GM12872 (cell line): Measurements from ENCODE around the gene FAM180A.

Experiments
- TF ChIP-seq, protein P1 (sequence below): IDR thresholded peaks from 3 replicates; pipeline ENCODE4 v1.5.1; 2011; ENCODE audit warnings: low read depth, mild to moderate bottlenecking, low read length, moderate library complexity; ENCODE audit not compliant: insufficient read depth

Gene FAM180A

DNA sequence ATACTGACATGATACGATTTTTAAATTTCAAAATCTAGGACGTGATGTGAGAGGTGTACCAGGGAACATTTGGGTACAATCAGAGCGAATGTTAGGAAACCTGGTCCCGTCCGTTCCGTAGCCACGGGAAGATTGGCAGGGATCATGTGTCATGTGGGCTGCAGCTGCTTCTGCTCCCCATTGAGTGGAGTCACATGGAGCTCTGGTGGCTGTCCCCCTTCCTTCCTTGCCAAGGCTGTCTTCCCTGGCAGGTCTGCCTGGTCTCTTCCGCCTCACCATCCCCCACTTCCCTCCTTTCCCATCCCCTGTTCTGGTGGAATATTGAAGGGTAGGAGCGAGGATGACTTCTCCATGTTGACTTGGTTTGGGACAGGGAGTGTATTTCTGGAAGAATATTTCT is 33.8 kb upstream of the FAM180A start:
- TF ChIP-seq, protein P1, sequence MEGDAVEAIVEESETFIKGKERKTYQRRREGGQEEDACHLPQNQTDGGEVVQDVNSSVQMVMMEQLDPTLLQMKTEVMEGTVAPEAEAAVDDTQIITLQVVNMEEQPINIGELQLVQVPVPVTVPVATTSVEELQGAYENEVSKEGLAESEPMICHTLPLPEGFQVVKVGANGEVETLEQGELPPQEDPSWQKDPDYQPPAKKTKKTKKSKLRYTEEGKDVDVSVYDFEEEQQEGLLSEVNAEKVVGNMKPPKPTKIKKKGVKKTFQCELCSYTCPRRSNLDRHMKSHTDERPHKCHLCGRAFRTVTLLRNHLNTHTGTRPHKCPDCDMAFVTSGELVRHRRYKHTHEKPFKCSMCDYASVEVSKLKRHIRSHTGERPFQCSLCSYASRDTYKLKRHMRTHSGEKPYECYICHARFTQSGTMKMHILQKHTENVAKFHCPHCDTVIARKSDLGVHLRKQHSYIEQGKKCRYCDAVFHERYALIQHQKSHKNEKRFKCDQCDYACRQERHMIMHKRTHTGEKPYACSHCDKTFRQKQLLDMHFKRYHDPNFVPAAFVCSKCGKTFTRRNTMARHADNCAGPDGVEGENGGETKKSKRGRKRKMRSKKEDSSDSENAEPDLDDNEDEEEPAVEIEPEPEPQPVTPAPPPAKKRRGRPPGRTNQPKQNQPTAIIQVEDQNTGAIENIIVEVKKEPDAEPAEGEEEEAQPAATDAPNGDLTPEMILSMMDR: no peak

DNA sequence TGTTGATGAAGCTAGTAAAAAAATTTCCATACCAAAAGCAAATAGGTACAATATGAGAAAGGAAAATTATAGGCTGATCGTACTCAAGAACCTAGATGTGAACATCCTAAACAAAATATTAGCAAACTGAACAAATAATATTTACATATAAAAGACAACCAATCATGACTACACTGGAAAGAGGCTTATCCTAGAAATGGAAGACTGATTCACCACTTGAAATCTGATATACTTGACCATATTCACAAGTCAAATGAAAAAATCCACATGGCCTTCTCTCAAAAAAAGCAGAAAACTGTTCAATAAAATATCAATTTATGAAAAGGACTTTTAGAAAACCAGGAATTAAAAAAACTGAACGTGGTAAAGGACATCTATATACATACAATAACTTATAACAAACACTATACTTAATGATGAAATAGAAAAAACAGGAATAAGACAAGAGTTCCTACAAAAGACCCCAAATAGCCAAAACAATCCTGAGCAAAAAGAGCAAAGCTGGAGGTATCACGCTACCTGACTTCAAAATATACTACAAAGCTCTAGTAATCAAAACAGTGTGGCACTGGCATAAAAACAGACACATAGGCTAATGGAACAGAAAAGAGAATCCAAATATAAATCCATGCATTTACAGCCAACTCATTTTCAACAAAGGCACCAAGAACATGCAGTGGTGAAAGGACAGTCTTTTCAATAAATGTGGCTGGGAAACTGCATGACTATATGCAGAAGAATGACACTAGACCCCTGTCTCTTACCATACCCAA is 29.2 kb upstream of the FAM180A start:
- TF ChIP-seq, protein P1: no peak

DNA sequence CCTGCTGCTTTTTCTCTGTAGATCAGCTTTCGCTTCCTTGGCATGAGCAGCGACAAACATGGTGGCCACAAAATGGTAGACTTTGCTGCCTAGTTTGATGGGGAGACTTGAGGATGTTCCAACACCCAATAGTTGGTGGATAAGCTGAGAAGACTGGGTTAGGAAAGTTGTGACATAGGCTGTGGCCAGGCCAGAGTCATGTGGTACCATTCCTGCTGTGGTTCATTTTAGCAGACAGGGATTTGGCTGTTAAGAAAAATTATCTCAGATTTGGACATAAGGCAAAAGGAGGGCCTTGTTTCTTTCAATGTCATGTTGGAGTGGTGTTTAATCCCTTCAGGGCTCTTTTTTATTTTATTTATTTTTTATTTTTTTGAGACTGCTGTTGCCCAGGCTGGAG is 26.6 kb upstream of the FAM180A start:
- TF ChIP-seq, protein P1: no peak

DNA sequence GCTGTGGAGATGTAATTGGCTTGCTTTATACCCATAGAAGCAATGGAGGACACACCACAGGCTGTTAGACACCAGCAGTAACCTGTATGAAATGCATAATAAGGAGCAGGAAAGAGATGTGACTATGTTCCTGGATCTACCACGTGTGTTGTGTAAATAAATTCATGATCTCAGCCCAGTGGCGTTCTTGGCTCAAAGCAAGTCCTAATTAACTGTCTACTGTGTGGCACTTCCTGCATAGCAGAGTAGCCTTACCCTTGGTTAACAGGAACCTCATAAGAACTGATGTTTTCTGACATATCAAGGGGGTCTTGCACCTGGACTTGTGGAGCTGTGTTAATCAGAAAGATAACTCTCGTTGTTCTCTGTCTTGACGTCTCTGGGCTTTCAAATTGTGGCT is 25.7 kb upstream of the FAM180A start:
- TF ChIP-seq, protein P1: no peak

DNA sequence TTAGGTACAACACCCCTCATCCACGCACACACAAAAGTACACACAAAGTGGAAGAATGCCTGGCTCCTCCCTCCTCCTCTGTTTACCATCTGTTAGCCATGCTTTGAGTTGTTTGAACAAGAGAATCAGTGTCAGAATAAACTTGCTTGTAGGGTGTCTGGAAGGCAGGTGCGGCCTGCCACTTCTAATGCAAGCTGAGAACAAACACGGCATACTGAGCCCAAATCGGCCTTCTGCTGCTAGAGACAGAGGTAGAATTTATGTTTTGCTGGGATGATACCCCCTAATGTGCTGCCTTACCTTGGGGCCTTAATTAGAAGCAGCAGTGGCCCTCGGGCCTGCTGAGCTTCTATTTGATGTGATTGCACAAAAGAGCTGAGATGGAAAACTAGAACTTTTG is 24.9 kb upstream of the FAM180A start:
- TF ChIP-seq, protein P1: no peak

DNA sequence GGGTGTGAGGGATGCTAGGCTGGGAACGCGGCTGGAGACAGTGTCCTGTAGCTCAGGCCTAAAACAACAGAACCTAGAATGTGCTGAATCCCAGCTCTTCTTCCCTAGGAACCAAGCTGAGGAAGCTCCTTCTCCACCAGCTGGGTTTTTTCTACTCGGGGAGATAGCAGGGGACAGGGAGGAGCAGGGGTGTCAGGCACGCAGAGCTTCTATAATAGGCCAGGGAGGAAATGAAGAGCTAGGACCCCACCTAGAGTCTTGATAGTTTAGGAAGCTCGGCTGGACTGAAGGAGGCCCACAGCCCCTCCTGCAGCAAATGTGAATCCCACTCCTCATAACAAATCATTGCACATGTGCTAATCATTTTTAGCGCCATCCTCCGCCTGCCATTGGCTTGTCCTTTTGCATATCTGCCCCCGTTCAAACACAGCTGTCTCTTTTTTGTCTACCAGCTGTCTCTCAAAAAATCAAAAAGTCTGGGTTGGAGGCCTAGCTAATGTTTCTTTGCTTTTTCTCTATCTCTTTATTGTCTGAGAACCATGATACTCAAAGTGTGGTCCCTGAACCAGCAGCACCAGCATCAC is 24.1 kb upstream of the FAM180A start:
- TF ChIP-seq, protein P1: no peak

DNA sequence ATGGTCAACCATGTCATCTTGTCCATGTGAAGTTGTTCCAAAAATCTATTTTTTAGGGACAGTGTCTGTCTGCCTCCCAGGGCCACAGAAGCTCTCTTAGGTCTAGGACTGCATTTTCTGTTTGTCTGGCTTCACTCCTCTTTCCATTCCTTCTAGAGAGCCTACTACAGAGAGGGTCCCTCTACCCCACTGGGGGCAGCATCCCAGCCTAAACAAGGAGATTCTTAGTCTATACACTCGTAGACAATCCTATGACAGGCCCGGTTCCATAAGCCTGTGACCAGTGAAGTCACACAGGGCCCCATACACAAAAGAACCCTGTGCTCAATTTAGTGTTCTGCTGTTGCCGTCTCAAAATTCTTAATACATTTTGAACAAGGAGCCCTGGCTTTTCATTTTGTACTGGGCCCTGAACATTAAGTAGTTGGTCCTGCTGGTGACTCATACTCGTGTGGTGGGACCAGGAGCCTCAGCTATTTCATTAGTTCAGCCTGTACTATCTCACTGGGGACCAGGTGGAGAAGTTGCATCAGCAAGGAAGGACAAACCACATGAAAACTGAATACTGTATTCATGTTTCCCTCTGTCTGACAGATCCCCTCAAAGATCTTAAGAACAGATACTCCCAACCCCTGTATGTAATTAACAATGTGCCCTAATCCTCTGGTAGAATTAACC is 23.5 kb upstream of the FAM180A start:
- TF ChIP-seq, protein P1: no peak
